NCI-H1436 treated with DMSO at 0.1 percent for 48 hours (cell line): ENCODE data around the gene FNIP1.
A peak's percentile ranks its signal among the peaks of the same experiment; 100 is the strongest.
"Not testable (repeated sequence)": the region's sequence is repeated elsewhere in the genome, so short reads cannot be mapped to it uniquely, and the experiment has no call there.

Experiments used
- DNase-seq: peaks from one replicate; lab custom pipeline; 2025; lab: John Stamatoyannopoulos, UW

FNIP1 gene

DNA sequence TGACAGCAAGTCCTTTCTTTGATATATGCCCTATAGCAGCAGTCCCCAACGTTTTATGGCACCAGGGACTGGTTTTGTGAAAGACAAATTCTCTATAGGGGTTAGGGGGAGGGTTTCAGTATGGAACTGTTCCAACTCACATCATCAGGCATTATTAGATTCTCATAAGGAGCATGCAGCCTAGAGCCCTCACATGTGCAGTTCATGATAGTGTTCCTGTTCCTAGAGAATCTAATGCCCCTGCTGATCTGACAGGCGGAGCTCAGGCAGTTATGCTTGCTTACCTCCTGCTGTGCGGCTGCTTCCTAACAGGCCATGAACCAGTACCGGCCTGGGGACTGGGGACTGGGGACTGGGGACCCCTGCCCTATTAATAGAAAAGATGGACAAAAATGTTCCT is 159.1 kb downstream of the FNIP1 start:
- DNase-seq: no peak

DNA sequence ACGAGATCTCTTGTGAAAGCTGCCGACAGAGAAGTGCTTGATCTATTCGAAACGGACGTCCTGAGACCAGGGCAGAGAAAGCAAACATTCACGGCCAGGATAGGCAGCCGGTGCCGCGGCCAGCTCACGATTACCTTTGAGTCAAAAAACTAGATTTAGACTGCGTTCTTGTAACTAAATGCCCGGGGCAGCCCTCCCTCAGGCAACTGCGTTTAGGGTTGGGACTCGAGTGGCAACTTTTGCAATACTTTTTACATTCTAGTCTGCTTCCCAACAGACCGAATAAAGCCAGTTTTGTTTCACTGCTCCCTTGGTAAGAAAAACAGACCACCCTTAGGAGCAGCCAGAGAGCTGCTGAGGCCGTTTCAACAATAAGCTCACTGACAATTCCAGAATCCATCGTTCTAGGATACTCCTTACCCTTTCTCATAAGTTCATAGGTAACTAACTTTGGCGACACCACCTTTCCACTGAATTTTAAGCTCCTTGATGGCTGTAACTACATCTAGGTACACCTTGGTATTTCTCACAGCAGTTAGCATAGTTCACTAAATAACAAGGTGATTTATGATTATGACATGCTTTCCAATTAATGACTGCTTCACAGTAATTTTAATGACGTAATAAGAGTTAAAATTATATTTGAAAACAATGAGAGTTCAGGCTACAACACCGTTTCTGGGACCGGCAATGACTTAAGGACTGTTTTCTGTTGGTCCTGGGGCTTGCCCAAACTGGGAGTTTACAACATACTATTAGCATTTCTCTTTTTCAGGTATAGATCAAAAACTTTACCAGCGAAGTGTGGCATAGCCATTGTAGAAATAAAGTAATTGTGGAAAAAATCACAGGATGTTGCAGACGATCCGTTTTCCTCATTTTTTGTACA is 160.9 kb downstream of the FNIP1 start:
- no peak for DNase-seq

DNA sequence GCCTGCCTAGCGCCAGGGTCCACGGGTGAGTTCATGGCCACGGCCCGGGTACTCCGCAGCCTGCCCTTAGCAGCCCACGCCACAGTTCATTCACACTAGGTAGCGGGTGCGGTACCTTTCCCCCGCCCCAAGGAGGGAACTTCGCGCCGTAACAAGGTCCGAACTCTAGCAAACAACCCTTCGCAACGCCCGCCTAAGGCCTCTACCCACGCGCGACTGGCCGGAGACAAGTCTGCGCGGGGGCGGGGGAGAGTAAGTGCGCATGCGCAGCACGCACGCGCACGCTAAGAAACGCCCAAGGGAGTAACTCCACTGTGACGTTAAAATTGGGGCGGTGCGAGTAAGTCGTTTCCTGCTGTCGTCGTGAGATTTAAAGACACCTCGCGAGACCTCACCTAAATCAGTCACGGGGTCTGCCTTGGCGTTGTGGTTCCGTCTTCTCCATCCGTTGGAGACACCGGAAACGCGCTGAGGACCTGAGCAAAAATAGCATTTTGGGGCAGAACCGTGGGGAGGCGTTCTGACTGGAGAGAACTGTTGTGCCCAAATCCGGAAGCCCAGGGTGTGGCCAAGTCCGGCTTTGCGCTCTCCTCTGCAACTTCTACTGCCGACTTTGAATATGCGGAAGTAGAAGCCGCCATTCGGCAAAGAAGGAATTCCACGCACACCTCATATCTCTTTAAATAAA is 161.7 kb downstream of the FNIP1 start, which contains the start of gene RAPGEF6:
Gene RAPGEF6, minus strand, starts transcription at position 234 of the 688 bp plus-strand sequence. Its CDS starts 199 bp downstream, at position 35.
- peak; percentile 98 for DNase-seq

DNA sequence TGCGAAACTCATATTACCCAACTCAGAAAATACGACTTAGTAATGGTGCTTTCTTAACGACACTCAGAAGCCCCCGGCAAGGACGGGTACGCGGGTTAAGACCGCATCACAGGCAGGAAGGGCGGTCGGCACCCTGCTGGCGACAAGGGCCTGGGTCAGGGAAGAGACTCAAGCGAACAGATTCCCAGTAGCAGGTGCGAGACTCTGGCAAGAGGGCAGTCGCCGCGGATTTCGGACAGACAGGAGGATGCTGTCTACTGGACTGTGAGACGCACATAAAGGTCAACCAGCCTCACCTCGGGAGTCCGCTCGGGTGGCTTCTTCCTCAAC is 162.2 kb downstream of the FNIP1 start:
- no peak for DNase-seq

DNA sequence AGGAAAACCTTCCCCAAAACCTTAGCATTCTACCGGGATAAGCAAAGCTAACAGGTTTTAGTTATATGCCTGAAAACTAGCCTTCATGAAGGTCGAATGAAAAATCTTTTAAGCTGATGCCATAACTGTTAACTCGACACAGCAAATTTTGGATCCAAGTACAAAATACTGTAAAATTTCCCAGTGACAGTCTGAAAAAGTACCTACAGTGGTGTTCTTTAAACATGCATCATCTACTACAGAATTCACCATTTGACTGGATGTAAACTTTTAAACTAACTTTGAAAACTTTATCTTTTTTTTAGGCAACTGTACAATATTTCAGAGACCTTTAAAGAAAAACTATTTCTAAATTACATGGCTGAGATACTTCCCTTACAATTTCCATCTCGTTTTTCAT is 162.6 kb downstream of the FNIP1 start:
- DNase-seq: no peak

DNA sequence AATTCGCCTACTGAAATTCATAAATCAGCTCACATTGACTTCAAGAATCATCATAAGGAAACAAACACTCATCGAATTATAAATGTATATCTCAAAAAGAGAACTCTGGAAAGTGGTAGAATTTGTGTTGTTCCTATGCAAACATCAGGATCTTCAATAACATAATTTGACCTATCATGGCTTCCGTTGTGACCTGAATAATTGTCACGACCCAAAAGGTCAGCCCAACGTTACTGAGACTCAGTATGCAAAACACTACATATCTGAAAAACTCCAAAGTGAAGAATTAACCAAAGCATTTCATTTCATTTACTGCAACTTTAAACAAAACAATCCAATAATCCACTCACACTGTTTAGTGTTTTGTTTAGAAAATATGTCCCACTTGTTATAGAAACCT is 163.0 kb downstream of the FNIP1 start:
- DNase-seq: no peak

DNA sequence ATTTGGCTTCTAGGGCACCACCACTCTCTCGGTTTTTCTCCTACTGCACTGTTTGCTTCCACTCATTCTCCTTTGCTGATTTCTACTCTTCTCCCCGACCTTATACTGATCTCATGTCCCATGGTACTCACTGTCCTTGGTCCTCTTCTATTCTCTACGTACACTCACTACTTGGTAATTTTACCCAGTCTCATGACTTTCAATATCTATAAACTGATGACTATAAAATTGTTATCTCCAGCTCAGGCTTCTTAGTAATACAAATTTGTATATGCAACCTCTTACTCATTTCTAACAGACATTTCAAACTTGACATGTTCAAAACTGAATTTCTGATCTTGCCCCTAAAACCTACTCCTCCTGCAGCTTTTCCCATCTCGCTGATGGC is 165.9 kb downstream of the FNIP1 start:
- no peak for DNase-seq

DNA sequence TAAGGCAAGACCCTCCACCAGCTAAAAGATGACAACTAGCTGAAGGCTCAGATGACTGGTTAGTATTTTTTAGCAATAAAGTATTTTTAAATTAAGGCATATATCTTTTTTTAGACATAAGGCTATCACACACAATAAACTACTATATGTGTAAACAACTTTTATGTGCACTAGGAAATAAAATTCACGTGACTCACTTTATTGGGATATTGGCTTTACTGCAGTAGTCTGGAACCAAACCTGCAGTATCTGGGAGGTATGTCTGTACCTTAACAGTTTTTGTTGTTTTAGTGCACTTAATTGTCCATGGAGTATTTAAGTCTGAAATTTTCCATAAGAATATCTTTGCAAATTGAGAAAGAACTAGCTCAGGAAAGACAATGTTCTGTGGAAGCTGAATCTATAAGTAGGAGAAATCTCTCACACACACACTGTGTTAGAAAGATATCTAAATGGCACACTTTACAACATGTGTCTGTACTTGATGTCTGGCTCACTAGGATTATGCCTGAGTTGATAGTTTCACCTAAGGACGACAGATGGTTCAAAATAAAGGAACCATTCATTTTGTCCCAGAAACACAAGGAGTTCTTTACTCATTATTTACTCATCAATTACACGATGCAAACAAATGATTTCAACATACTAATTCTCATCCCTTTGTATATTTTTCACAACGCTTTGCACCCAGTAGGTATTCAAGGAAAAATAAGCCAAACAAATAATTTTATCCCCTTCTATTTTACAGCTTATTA is 166.4 kb downstream of the FNIP1 start:
- no peak for DNase-seq

DNA sequence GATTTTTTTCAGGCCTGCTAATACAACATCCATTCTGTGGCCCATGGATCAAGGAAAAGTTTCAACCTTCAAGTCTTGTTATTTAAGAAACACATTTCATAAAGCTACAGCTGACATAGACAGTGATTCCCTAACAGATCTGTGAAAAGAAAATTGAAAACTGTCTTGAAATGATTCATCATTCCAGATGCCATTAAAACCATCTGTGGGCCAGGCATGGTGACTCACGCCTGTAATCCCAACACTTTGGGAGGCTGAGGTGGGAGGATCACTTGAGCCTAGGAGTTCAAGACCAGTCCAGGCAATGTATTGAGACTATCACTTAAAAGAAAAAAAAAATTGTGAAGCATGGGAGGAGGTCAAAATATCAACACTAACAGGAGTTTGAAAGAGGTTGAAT is 167.8 kb downstream of the FNIP1 start:
- DNase-seq: no peak

DNA sequence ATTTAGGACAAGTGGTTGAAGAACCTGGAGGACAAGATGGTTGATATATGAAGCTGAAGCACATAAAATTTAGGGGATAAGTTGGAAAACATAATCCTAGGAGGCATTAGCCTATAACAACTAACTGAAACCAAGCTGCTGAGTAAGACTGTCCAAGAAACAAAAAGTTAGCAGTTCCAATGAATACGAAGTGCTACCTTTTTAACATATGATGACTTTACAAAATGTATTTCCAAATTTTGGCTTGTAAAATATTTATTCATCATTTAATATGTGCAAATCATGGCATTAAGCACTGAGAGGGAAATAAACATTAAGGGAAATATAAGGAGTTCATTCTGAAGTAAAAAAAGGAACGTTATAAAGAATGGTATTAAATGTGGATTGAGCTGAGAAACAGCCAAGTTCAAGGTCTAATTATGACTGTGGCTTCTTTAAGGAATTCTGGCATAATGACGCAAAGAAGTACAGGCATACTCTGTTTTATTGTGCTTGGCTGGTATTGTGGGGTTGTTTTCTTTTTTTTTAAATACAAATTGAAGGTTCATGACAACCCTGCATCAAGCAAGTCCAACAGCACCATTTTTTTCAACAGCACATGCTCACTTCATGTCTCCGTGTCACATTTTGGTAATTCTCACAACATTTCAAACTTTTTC is 169.5 kb downstream of the FNIP1 start:
- DNase-seq: no peak

DNA sequence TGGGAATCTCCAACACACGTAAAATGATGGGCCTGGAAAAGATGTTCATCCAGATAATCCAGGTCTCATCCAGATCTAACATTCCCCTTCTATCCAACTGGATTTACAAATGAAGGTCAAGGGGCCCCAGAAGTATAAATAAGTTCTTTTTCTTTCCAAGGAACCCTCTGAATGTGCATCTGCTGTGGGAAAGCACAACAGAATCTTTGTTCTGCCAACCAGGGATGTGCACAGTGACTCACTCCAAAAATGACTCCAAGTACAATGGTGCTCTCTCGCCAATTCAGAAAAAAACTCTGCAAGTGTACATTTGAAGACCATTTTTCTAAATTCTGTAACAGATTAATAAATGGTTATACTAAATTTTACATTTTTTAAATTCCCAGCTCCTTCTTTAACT is 174.2 kb downstream of the FNIP1 start:
- DNase-seq: no peak

DNA sequence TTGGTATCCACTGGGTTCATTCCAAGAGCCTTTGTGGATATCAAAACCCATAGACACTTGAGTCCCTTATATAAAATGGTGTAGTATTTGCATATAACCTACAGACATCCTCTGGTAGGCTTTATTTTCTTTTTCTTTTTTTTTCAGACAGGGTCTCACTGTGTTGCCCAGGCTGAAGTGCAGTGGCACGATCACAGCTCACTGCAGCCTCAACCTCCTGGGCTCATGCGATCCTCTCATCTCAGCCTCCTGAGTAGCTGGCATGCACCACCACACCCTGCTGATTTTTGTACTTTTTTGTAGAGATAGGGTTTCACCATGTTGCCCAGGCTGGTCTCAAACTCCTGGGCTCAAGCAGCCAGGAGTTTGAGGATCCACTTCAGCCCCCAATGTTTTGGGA is 175.7 kb downstream of the FNIP1 start:
- DNase-seq: not testable (repeated sequence)

DNA sequence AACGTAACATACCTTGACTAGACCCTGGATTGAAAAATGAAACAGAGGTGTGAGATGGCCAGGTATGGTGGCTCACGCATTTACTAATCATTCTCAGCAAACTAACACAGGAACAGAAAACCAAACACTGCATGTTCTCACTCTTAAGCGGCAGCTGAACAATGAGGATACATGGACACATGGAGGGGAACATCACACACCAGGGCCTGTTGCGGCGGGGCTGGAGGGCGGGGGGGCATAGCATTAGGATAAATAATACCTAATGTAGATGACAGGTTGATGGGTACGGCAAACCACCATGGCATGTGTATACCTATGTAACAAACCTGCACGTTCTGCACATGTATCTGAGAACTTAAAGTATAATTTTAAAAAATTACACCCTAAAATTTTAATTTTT is 177.7 kb downstream of the FNIP1 start:
- no peak for DNase-seq

DNA sequence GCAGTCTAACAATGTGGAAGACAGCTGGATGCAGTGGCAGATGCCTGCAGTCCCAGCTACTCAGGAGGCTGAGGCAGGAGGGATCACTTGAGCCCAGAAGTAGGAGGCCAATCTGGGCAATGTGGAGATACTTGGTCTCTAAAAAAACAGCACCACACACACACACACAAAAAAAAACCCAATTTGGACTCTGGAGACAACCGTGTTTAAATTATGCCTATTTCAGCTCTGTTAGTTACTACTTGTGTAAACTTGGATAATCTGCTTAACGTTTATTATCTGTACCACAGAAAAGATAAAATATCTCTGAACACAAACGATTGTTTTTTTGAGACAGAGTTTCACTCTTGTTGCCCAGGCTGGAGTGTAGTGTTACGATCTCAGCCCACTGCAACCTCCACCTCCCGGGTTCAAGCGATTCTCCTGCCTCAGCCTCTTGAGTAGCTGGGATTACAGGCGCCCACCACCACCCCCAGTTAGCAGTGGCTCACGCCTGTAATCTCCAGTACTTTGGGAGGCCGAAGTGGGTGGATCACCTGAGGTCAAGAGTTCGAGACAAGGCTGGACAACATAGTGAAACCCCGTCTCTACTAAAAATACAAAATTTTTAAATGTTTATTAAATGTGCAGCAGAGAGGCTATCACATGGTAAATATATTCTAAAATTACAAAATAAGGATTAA is 179.5 kb downstream of the FNIP1 start:
- no peak for DNase-seq

DNA sequence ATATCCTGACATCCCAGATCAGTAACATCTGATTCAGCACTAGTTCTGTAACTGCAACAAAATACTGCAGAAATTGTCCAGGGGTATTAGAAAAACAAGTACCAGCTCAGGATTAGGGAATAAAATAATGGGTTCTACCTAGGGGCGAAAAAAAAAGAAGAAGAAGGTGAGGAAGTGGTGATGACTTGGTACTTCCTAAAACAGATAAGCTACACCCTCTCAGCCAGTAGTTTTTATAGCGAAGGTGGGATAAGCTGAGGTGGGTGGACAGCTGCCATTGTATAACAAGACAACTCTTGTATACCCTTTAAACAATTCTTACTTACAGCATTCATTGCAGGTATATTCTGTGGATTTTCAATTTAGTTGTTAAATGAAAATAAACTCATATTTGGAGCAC is 180.9 kb downstream of the FNIP1 start:
- DNase-seq: no peak

DNA sequence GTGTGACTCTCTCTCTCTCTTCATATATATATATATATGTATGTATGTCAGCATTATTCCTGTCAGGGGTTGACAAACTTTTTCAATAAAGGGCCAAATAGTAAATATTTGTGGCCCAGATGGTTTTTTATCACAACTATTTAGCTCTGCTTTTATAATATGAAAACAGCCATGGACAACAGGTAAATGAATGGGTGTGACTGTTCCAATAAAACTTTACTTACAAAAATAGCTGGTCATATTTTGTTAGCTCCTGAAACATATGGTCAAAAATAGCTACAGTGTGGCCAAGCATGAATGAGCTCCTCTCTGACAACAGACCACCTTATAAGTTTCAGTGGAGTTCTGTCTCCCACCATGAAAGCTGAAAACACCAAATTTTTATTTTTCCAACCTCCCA is 183.4 kb downstream of the FNIP1 start:
- no peak for DNase-seq

DNA sequence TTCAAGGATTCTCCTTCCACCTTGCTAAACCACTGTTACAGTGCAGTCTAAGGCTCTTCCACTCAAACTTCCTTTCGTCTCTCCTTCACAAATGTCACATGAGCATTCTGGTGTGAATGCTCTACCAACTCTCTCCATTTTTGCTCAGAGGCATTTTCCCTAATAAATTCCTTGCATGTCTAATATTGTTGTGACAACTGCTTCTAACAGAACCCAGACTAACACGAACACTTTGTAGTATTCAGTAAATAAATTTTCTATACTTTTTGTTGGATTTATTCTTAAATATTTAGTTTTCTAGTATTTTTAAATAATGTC is 185.8 kb downstream of the FNIP1 start:
- DNase-seq: no peak

DNA sequence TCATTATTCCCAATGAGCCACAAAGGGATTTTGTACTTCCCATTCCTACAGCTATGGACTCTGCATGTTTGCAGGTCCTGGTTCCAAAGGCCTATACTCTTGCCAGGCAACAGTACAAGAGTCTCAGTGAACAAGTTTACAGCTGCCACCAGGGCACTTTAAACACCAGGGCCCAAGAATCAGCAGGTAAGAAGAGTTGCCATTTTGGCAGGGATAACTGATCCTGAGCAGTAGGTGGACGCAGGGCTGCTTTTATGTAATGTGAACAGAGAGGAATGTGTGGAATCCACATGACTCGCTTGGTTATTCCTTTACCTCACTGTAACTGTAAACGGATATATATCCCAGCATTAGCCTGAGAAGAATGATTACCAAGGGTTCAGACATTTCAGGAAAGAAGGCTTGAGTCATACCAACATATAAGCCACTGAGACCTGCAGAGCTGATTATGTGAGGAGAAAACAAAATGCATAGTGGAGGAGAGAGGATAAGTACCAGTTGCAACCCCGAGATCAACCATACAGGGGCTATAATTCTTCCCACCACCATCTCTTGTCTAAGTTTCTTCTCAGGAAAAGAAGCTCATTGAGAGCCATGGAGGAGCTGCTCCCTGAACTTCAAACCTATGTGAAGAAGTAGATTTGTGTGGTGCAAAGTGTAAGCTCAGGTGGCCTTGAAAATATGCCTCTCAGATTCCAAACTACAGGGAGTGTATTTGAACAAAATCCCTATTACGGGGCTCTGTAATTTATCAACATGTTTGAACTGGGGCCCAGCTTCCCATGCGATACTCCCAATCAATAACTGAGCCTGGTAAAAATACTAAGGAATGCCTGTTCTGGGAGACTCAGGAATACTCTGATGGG is 186.4 kb downstream of the FNIP1 start:
- no peak for DNase-seq

DNA sequence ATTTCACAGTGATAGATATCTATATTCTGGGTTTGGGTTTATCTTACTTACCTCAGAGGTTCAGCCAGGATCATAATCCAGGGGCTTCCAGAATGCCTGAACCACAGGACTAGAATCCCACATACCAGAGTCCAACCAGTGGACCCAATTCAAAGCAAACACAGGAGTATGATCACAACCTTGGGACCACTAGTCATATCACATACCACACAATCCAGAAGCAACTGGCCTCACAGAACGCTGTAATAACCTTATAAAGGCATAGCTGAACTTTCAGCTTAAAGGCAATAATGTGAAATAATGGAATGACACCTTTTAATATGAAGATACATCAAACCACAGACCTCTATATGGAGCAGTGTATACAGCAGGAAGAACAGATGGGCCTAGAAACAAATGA is 187.0 kb downstream of the FNIP1 start:
- DNase-seq: no peak

DNA sequence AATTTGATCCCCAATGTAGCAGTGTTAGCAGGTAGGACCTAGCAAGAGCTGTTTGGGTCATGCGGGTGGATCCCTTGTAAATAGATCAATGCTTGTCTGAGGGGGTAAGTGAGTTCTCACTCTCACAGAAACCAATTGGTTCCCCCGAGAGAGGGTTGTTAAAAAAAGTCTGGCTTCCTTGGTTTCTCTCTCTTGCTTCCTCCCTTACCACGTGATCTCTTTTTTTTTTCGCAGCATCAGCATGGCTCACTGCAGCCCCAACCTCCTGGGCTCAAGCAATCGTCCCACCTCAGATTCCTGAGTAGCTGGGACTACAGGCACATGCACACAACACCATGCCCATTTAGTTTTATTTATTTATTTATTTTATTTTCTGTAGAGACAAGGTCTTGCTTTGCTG is 188.2 kb downstream of the FNIP1 start:
- no peak for DNase-seq
